SKM-1 (cell line): ENCODE measurements around the gene SLC36A1.
A peak's percentile ranks its signal among the peaks of the same experiment; 100 is the strongest.
"Not testable (repeated sequence)": the region's sequence is repeated elsewhere in the genome, so short reads cannot be mapped to it uniquely, and the experiment has no call there.

ENCODE experiments used
- DNase-seq: peaks from one replicate; lab custom pipeline; 2025; ENCODE audit not compliant: unreplicated experiment; lab: John Stamatoyannopoulos, UW

Gene SLC36A1

DNA sequence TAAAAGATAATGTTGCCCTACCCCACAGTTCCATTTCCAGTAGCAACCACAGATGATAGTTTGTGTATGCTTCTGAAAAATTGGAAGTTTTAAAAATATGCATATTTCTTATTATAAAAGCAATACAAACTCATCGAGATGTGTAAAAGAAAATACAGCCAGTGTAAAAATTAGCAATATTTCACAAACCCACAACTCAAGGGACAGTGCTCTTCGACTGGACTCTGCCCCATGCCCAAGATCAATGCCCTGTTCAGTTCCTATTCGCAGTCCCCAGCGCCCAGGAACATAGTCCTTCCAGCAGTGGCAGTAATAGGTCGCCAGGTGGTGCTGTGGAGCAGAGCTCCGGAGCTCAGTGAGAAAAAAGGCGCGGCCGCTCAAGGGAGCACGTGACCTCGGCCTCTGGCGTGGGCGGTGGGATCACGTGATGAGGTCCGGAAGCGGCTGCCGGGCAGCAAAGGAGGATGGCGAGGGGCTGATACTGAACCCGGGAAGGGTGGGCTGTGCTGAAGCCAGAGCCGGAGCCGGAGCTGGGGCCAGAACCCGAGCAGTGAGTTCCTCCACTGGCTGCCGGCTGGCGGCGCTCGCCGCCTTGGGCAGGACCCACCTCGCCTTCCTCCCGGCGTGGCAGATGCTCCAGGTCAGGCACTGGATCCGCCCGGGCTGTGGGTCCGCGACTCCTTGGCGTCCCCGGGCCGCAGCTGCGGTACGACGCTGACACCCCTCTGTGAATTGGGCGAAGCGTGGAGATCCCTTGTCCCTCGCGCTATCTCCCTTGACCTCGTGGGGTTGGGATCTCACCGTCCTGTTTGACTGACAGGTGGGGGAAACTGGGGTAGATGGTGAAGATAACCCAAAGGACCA, at the start of gene SLC36A1:
SLC36A1 (plus strand) TSS at position 430 of the 864 bp plus-strand sequence. CDS start 11,190 bp downstream, outside the sequence.
- DNase-seq = peak; percentile 90

DNA sequence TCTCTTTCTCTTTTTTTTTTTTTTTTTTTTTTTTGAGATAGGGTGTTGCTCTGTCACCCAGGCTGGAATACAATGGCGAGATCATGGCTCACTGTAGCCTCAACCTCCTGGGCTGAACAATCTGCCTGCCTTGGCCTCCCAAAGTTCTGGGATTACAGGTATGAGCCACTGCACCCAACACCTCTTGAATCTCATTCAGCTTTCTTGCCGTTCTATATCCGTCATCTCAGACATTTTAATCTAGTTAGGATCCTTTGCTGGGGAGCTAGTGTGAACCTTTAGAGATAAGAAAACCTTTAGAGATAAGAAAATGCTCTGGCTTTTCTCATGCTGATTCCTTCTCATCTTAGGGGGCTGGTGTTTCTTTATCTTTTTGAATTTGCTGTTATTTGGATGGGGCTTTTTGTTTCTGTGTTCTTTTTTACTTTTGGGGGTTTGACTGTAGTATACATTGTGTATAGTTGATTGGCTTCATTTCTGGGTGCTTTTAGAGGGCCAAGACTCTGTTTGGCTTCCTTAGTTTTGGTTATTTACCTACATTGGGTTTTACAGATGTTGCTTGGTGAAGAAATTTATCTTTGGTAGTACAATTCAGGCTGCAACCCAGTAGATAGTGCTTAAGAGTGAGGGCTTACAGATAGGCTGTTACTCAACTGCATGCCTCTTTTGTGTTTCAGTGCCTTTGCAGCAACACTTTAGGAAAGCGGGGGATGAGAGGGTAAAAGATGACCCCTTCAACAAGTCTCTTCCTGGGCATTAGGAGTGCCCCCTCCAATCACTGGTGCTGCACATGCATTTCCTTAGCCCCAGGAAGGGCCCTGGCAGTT, 41.9 kb upstream of the SLC36A1 start:
- DNase-seq = no peak

DNA sequence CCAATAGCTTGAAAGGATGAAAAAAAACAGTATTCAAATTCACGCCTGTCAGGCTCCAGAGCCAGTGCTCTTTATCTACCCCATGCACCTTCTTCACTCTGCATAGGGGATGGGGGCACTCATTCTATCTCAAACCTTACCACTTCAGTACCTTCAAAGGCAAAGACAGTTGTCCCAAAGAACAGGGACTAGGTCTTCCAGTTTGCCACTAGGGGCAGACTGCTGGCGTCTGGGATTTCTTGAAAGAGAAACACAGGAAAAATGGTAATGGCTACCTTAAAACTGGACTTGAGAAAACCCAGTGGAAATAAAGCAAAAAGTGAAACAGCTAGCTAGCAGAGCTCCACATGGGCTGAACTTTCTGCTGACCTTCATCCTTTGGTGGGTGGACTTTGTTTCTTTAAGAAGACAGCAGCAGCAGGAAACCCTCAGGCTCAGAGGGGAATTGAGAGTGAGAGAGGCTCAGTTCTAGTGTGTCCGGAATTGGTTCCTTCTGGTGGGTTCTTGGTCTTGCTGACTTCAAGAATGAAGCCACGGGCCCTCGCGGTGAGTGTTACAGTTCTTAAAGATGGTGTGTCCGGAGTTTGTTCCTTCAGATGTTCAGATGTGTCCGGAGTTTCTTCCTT, 41.0 kb upstream of the SLC36A1 start:
- no peak for DNase-seq

DNA sequence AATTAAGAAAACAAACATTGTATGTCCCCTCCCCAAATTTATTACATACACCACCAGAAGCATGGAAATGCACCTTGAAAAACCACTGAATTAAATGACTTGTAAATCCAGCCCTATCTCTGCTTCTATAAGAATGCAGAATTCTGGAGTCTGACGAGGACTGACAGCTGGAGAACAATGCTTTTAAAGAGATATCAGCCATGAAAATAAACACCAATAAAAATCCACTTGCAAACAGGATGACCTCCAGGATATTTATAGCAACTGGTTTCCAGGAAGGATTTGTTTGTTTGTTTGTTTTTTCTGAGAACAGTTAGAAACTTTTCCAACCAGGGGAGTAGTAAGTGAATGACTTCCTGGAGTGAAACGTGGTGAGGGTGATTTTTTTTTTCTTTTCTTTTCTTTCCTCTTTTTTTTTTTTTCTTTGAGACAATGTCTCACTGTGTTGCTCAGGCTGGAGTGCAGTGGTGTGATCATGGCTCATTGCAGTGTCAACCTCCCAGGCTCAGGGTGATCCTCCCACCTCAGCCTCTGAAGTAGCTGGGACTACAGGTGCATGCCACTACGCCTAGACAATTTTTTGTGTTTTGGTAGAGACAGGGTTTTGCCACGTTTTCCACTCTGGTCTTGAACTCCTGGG, 38.7 kb upstream of the SLC36A1 start:
- DNase-seq = no peak

DNA sequence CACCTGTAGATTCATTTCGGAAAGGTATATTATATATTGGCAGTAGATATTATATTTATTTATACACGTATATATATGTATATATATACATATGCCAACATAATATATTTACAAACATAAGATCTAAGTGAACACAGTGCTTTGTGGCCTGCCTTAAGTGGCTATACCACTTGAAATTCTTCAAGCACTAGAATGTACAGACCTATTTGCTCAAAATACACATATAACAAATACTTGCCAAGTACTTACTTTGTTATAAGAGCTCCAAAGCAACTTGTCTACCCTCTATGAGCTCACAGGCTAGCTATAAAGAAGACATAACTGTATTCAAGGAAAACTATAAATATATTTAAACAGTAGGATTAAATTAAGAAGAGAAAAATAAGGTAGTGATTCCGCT, 33.6 kb upstream of the SLC36A1 start:
- no peak for DNase-seq

DNA sequence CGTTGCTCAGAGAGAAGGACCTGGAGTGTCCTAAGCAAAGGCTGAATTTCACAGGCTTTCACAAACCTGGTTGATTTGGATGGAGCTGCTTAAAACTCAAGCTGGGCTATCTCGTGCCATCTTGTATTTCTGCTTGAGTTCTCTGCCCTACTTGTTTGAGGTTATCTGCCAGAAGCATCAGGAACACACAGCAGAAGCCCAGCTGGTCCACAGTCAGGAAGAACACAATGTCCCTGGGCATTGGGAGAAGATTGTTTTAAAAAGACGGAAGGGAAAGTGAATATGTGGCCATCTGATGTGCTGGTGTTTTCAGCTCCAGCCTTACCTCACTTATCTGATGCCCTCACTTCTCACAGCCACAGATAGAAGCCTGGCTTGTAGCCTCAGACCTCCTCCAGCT, 32.9 kb upstream of the SLC36A1 start:
- no peak for DNase-seq

DNA sequence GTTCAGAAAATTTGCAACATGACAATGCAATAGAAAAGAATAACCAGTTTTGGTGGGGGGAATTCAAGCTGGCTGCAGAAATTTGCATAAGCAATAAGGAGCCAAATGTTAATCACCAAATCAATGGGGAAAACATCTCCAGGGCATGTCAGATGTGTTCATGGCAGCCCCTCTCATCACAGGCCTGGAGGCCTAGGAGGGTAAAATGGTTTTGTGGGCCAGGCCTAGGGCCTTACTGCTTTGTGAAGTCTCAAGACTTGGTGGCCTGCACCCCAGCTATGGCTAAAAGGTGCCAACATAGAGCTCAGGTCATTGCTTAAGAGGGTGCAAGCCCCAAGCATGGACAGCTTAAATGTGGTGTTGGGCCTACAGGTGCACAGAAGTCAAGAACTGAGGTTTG, 29.7 kb upstream of the SLC36A1 start:
- no peak for DNase-seq

DNA sequence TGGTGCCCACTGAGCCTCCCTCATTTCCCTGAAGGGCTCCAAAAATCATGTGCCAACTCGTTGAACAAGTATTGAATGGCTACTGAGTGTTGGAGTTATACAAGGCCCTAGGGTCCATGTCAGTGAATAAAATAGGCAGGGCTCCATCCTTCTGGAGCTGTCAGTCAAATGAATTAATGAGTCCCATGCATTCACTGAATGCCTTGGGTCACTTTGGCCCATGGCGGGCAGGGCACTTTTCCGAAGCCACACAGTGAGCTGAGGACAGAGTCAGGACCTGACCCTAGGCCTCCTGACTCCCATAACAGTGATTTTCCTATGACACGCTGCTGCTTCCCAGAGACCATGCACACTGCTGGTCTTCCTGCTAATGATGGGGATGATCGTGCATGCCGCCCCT, 27.3 kb upstream of the SLC36A1 start:
- DNase-seq = no peak

DNA sequence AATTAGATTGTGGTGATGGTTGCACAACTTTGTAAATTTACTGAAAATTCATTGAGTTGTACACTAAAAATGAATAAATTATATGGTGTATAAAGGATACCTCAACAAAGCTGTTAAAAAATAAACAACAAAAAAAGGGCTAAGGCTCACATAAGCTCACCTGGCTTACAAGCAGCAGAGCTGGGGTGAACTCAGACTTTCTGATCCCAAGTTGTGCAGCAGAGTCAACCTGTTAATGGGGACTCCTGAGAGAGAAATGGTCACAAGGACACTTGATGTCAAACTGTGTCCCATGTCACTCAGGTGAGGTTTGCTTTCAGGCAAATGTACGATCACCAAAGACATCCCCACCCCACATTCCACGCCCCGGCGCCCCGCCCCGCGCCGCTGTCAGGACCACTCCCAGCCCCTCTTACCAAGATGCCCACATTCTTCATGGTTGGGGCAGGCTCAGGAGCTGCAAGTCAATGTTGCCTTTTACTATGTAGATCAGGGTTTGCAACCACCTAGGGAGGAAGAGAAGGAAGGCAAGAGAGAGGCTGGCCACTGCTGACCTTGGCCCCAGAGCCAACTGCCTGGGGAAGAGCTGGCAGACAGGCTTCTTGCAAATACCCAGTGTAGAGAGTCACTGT, 22.4 kb upstream of the SLC36A1 start:
- DNase-seq = no peak

DNA sequence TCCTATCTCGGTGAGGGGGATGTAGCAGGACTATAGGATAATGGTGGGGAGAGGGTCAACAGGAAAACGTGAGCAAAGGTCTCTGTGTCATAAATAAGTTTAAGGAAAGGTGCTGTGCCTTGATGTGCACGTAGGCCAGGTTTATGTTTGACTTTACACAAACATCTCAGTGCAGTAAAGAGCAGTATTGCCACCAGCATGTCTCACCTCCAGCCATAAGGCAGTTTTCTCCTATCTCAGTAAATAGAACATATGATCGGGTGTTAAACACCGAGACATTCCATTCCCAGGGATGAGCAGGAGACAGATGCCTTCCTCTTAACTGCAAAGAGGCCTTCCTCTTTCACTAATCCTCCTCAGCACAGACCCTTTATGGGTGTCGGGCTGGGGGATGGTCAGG, 21.1 kb upstream of the SLC36A1 start:
- not testable (repeated sequence) for DNase-seq

DNA sequence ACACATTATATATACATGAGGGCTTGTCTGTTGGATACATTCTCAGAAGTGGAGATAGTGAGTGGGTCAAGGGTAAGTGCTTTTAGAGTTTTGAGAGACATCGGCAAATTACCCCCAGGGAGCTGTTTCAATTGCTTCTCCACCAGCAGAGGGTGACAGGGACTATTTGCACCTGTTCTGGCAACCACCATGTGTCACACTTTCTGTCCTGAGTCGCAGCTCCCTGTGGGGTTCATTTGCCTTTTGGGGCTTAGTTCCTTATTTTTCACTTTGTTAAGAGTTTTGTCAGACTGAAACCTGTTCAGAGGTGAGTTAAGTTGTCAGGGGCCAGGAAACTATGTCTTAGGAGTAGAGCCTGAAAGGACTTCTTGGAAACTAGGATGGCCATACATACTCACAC, 20.1 kb upstream of the SLC36A1 start:
- DNase-seq = no peak

DNA sequence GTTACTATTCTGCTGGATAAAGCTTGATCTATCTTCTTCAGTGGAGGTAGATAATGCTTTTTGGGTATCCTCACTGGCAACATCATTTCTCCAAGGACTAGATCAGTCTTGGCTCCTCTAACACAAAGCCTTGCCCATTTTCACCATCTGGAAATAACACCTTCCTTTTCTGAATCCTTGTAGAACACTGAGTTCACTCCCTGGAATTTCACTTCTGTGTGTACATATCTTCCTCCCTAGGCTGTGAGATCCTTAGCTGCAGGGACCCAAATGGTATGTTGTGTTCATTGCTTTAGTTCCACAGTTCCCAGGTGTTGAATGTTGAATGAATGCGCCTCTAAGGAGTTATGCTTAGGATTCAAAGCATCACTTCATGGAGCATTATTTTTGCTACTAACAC, 16.7 kb upstream of the SLC36A1 start:
- DNase-seq = no peak

DNA sequence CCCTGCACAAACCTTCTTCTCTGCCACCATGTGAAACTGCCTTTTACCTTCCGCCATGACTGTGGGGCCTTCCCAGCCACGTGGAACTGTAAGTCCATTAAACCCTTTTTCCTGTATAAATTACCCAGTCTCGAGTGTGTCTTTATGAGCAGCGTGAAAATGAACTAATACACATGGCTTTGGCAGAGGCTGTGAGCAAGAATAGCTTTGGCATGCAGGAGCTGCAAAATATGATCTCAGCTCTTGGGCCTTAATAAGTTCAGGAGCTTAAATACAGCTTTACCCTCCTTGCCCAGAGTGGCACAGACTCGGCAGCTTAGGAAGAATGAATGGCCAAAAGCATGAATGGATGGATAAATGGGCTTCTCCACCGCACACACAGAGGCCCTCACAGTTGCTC, 15.7 kb upstream of the SLC36A1 start:
- no peak for DNase-seq

DNA sequence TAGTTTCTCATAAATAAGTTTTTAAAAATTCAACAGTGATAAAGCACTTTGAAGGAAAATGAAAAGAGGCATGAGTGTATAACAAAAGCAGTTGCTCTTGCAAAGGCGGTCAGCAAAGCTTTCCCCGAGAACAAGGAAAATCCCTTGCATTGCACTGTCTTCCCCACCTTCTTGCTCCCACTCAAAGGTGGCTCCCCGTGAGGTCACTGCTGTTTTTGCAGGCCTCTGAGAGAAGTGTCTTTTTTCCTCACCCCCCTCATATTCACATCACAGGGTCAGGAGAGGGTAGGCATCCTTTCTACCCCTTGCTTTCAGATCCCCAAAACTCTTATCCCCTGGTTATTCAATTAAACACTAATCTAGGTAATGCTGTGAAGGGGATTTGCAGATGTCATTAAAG, 15.2 kb upstream of the SLC36A1 start:
- DNase-seq = no peak

DNA sequence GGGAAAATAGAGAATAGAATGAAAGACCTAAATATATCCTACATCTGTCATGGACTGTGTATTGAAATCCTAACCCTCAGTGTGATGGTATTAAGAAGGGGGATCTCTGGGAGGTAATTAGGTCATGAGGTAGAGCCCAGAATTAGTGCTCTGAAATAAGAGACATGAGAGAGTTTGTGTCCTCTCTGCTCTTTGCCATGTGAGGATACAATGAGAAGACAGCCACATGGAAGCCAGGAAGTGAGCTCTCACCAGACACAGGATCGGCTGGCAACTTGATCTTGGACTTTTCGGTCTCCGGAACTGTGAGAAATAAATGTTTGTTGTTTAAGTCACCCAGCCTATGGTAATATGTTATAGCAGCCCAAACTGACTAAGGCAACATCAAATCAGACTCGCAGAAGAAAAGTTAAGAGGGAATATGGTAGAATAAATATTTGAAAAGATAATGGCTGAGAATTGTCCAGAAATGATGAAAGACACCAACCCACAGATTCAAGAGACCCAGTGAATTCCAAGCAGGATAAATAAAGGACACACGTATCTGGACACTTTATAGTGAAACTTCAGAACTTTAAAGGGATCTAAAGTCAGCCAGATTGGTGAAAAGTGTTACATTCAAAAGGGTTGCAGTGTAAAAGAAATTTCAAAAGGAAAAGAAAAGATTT, 12.7 kb upstream of the SLC36A1 start:
- DNase-seq = no peak

DNA sequence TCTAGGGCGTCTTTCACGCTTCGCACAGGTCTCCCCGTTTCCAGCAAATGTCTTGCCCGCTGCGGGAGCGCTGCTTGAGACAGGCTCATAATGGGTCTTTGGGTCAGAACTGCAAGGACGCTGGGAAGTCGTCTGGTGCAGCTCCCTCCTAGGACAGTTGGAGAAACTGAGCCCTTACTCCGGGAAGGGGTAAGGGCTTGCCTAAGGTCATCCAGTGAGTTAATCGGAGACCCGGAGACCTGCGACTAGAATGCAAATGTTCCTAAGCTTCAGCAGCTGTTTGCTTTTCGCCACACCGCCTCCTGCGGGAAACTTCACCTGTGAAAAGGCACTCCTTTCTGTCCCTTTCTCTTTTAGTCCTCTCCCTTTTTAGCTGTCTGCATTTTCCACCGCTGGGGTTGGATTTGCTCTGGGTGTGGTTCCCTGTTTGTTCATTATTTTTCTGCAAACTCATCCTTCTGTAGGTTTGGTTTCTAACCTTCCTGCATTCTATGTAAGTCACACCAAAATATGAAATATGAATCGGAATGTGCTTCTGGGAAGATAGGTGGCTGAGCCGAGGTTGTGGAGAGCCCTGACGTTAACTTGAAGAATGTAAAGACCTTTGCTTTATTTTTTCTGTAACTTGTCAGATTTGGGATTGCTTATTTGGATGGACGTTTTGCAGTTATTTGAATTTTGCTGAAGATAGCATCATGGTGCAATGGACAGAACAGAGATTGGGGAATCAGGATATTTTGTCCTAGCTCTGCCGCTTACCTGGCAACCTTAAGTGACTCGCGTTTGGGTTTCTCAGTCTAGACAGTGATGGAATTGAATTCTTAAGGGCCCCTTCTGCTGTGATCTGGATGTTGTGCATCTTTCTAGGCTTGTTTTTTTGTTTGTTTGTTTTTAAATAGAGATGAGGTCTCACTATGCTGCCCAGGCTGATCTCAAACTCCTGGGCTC, 909 bp downstream of the SLC36A1 start:
- no peak for DNase-seq

DNA sequence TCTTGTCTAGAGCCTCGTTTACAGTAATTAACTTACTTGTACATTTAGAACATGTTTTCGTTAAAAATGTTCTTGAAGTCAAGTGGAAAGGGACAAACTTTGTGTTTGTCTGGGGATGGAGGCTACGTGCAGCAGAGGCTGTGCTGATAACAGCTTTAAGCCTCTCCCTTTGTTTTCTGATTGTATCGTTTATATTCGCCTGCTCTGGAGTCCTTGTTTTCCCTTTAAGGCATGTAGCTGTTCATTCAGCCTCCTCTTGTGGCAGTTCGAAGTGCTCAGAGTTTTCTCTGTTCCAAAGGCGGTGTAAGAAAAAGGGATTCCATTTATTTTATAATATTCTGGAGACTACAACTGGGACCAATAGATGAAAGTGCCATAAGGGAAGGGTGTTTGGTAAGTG, 1.9 kb downstream of the SLC36A1 start:
- no peak for DNase-seq

DNA sequence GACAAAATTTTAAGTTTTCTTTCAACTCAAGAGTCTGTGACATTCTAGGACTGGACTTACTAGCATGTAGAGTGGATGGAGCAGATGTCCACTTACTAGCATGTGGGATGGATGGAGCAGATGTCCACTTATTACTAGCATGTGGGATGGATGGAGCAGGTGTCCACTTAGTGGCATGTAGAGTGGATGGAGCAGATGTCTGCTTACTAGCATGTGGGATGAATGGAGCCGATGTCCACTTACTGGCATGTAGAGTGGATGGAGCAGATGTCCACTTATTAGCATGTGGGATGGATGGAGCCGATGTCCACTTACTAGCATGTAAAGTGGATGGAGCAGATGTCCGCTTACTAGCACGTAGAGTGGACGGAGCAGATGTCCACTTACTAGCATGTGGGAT, 2.4 kb downstream of the SLC36A1 start:
- DNase-seq = no peak

DNA sequence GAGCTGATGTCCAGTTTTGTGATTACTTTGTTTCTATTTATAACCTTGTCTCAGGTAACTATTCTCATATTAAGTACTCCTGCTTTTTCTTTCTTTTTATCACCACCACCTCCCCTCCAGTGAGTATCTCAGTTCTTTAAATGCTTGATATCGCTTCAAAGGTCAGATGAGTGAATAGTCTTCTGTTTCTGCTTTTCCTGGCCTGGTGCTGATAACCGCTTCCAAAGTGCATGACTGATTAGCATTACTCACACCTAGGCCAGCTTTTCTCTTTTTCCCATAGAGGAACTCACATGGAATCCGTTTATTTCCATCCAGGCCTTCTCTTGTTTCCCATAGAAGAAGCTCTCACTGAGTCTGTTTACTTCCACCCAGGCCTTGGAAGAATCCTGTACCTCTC, 3.2 kb downstream of the SLC36A1 start:
- no peak for DNase-seq
